IMR-90 (cell line): ENCODE data around the gene ANKMY1. TPM values are rescaled to one million over a fixed set of nuclear protein-coding genes. Genes with fewer than 3 reads are reported as not detected.

Experiments used
- ATAC-seq: fragments of 200-7000 bp; cut with Tn5 transposase; 2 replicates; pipeline ENCODE4 v1.9.1; 2020; ENCODE audit warnings: low read depth, mild to moderate bottlenecking, moderate library complexity
- BruUV-seq: library from RNA; stranded (reverse); fragments of 400-500 nt; replicated peaks from 2 replicates; lab custom pipeline; 2021; lab: Mats Ljungman, UMichigan
- CTCF ChIA-PET: fragments of 300-600 bp; formaldehyde crosslinking; extraction: SDS; loops from one replicate; lab custom pipeline; 2021; ENCODE audit warnings: antibody characterized with exemption; lab: Yijun Ruan, JAX
- POLR2A ChIA-PET: fragments of 300-600 bp; sonication (Branson Sonifier 250); formaldehyde crosslinking; loops from one replicate; lab custom pipeline; 2022; ENCODE audit warnings: antibody characterized with exemption; ENCODE audit not compliant: unreplicated experiment; lab: Charles Lee
- DNase-seq: peaks from one replicate; pipeline ENCODE4 v3.0.0; 2013
- H2AFZ ChIP-seq: replicated peaks from 2 replicates; pipeline ENCODE3; 2013; ENCODE audit warnings: low read length, mild to moderate bottlenecking; ENCODE audit not compliant: poor library complexity
- H2AK5ac ChIP-seq: 2 replicates; pipeline ENCODE4 v1.6.1; 2013; ENCODE audit warnings: low read depth, low read length, inconsistent platforms
- H2AK9ac ChIP-seq: replicated peaks from 2 replicates; pipeline ENCODE3; 2013; ENCODE audit warnings: mild to moderate bottlenecking, low read depth, low read length, moderate library complexity; ENCODE audit not compliant: poor library complexity
- H2BK120ac ChIP-seq: 2 replicates; pipeline ENCODE4 v1.6.1; 2013; ENCODE audit warnings: low read depth, low read length, inconsistent platforms
- H2BK15ac ChIP-seq: 3 replicates; pipeline ENCODE4 v1.6.1; 2013; ENCODE audit warnings: low read depth, low read length, inconsistent platforms
- H2BK20ac ChIP-seq: 2 replicates; pipeline ENCODE4 v1.6.1; 2013; ENCODE audit warnings: low read depth, mild to moderate bottlenecking, inconsistent platforms, low read length, moderate library complexity
- H2BK5ac ChIP-seq: 2 replicates; pipeline ENCODE4 v1.6.1; 2013; ENCODE audit warnings: mild to moderate bottlenecking, low read depth, low read length, inconsistent platforms; ENCODE audit not compliant: poor library complexity, severe bottlenecking
- H3K14ac ChIP-seq: replicated peaks from 2 replicates; pipeline ENCODE4 v1.6.1; 2013; ENCODE audit warnings: low read depth, low read length, inconsistent platforms
- H3K18ac ChIP-seq: 2 replicates; pipeline ENCODE4 v1.6.1; 2013; ENCODE audit warnings: low read depth, low read length, control low read depth
- H3K23ac ChIP-seq: 2 replicates; pipeline ENCODE4 v1.6.1; 2013; ENCODE audit warnings: low read depth, low read length, inconsistent platforms
- H3K27ac ChIP-seq: 2 replicates; pipeline ENCODE4 v1.5.1; 2013; ENCODE audit warnings: mild to moderate bottlenecking, control low read depth, low read length; ENCODE audit not compliant: insufficient read depth
- H3K27me3 ChIP-seq: 2 replicates; pipeline ENCODE4 v1.6.1; 2013; ENCODE audit warnings: low read length; ENCODE audit not compliant: control insufficient read depth, insufficient read depth
- H3K36me3 ChIP-seq: 2 replicates; pipeline ENCODE4 v1.6.1; 2013; ENCODE audit warnings: low read length, mixed read lengths; ENCODE audit not compliant: control insufficient read depth, insufficient read depth
- H3K4ac ChIP-seq: 2 replicates; pipeline ENCODE4 v1.6.1; 2013; ENCODE audit warnings: low read depth, low read length, inconsistent platforms
- H3K4me1 ChIP-seq: 2 replicates; pipeline ENCODE4 v1.6.1; 2013; ENCODE audit warnings: low read length, mixed read lengths; ENCODE audit not compliant: control insufficient read depth, insufficient read depth
- H3K4me2 ChIP-seq: 2 replicates; pipeline ENCODE4 v1.6.1; 2013; ENCODE audit warnings: low read depth, mild to moderate bottlenecking, control low read depth, low read length, moderate library complexity
- H3K4me3 ChIP-seq: 2 replicates; pipeline ENCODE4 v1.5.1; 2013; ENCODE audit warnings: low read depth, mild to moderate bottlenecking, control low read depth, low read length, moderate library complexity; ENCODE audit not compliant: insufficient read depth
- H3K56ac ChIP-seq: 2 replicates; pipeline ENCODE4 v1.6.1; 2013; ENCODE audit warnings: low read length, inconsistent platforms; ENCODE audit not compliant: insufficient read depth; ENCODE audit errors: extremely low read depth
- H3K79me1 ChIP-seq, 2 experiments: 2 replicates each; pipeline ENCODE4 v1.6.1; 2013; ENCODE audit warnings: low read length in 2 of 2, inconsistent platforms in 1 of 2, low read depth in 1 of 2
- H3K9ac ChIP-seq: 2 replicates; pipeline ENCODE4 v1.6.1; 2013; ENCODE audit warnings: low read depth, low read length, control low read depth
- H3K9me1 ChIP-seq: 2 replicates; pipeline ENCODE4 v1.6.1; 2013; ENCODE audit warnings: low read length, inconsistent platforms; ENCODE audit not compliant: insufficient read depth
- H3K9me3 ChIP-seq: 2 replicates; pipeline ENCODE4 v1.6.1; 2013; ENCODE audit warnings: low read length; ENCODE audit not compliant: control insufficient read depth, insufficient read depth
- H4K20me1 ChIP-seq: 2 replicates; pipeline ENCODE4 v1.6.1; 2013; ENCODE audit warnings: low read length, inconsistent platforms; ENCODE audit not compliant: insufficient read depth
- H4K5ac ChIP-seq: 2 replicates; pipeline ENCODE4 v1.6.1; 2013; ENCODE audit warnings: mild to moderate bottlenecking, low read depth, low read length, control low read depth
- H4K8ac ChIP-seq, 2 experiments: 2 replicates each; pipeline ENCODE4 v1.6.1; 2013; ENCODE audit warnings: low read depth in 2 of 2, low read length in 2 of 2, control low read depth in 1 of 2, inconsistent platforms in 1 of 2
- H4K91ac ChIP-seq: 2 replicates; pipeline ENCODE4 v1.6.1; 2013; ENCODE audit warnings: low read depth, low read length, inconsistent platforms; ENCODE audit not compliant: insufficient read depth
- CHD1 ChIP-seq: IDR thresholded peaks from 2 replicates; pipeline ENCODE4 v1.6.1; 2012; ENCODE audit warnings: low read depth, low read length, improper control_type of control experiment
- FOS ChIP-seq: fragments of 150-350 bp; IDR thresholded peaks from 2 replicates; pipeline ENCODE4 v1.6.1; 2016; ENCODE audit warnings: low read depth, low read length
- RCOR1 ChIP-seq: IDR thresholded peaks from 2 replicates; pipeline ENCODE4 v1.6.1; 2012; ENCODE audit warnings: mild to moderate bottlenecking, low read length, improper control_type of control experiment; ENCODE audit not compliant: insufficient replicate concordance
- RFX5 ChIP-seq: IDR thresholded peaks from 2 replicates; pipeline ENCODE4 v1.8.0; 2012; ENCODE audit warnings: low read depth, mild to moderate bottlenecking, low read length, moderate library complexity
- WGBS, 2 experiments: methylation state at CpG; one replicate each; pipeline versions ENCODE4 v1.1.5 to v1.1.7; 2013; ENCODE audit warnings: missing lambda C conversion rate in 2 of 2; ENCODE audit not compliant: insufficient read length in 1 of 2; ENCODE audit errors: extremely low coverage in 2 of 2; 5-methylcytosine and 5-hydroxymethylcytosine counted together
- dilution Hi-C: fragments of 300-500 bp; cut with HindIII; formaldehyde crosslinking; loops from one replicate; pipeline ENCODE4 v1.14.3; 2018; ENCODE audit warnings: low sequenced_read_pairs; ENCODE audit not compliant: unreplicated experiment
- in situ Hi-C: fragments of 300-500 bp; cut with MboI; formaldehyde crosslinking; loops from 3 replicates; pipeline ENCODE4 v1.14.3; 2019; ENCODE audit warnings: low sequenced_read_pairs, inconsistent platforms, mixed read lengths
- intact Hi-C: fragments of 100-400 bp; cut with micrococcal nuclease; formaldehyde crosslinking; loops from 2 replicates; pipeline ENCODE4 v1.10.0; 2022
- polyA plus RNA-seq, 3 experiments: library from polyadenylated mRNA; depleted of rRNA; stranded (reverse); fragments of >200 nt; gene quantifications; 2 replicates each; pipeline ENCODE4 v1.2.3, GENCODE V29; 2012; ENCODE audit warnings: low replicate concordance in 1 of 3
- total RNA-seq: library from RNA; depleted of rRNA; stranded (reverse); fragments of >200 nt; gene quantifications from 2 replicates; pipeline ENCODE4 v1.2.3, GENCODE V29; 2012

ANKMY1 gene
- total and polyA plus RNA-seq, 2 of the 4 experiments (the other 2 are of a cell fraction): 2.9 to 5.5 TPM

DNA sequence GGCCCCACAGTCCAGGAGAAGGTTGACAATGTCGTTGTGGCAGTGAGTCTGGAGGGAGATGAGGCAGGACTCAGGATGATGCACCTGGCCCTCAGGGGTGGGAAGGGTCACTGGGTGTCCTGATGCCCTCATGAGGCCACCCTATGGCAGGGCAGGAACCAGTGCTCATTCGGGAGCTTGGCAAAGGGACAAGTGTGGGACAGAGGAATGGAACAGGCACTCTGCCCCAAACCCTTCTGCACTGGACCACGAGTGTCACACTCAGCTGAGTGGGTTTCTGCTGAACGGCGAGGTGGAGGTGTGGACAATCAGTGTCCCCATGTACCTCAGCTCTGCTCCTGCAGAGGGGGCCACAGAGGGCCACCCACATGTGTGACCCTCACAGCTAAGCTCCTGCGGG is 32.0 kb downstream of the ANKMY1 start:
- no peak for TF ChIP-seq CHD1
- no peak for TF ChIP-seq RCOR1
- TF ChIP-seq FOS: no peak
- TF ChIP-seq RFX5: no peak
- no peak overlapping the region for H2BK120ac ChIP-seq
- DNase-seq: no peak
- H3K9me3 ChIP-seq: peaks cover 21% of the 10 kb centered on the region
- no peaks in the 10 kb centered on the region for H3K4me1 ChIP-seq
- H2AFZ ChIP-seq: no peak overlapping the region
- in situ Hi-C loops: no loop called here
- H3K9me1 ChIP-seq: no peaks in the 10 kb centered on the region; the same call in 1 of the 2 replicates
- no peak overlapping the region for H4K91ac ChIP-seq
- H2BK5ac ChIP-seq: no peak overlapping the region
- no peak overlapping the region for H2AK5ac ChIP-seq
- no peak overlapping the region for H3K9ac ChIP-seq
- no peak overlapping the region for H2BK15ac ChIP-seq
- no peak overlapping the region for H3K4ac ChIP-seq
- peaks cover 15% of the 10 kb centered on the region; the same call in 1 of the 2 replicates for H3K36me3 ChIP-seq
- intact Hi-C loops: no loop called here
- no peak overlapping the region for H3K14ac ChIP-seq
- ATAC-seq: no peak
- no peaks in the 10 kb centered on the region for H3K27me3 ChIP-seq
- H3K4me3 ChIP-seq: no peak overlapping the region
- H4K20me1 ChIP-seq: no peaks in the 10 kb centered on the region
- H4K8ac ChIP-seq: no peak overlapping the region
- H3K27ac ChIP-seq: no peak overlapping the region
- dilution Hi-C loops: no loop called here
- CTCF ChIA-PET: no interaction called here
- H2BK20ac ChIP-seq: no peak overlapping the region
- H2AK9ac ChIP-seq: no peak overlapping the region
- WGBS, 2 experiments: 92% methylated on average over 2 of the region's 6 CpGs; no CpG with 5 or more reads in 1 of the 2 experiments
- H3K23ac ChIP-seq: no peak overlapping the region
- BruUV-seq: no TSS peak
- H4K5ac ChIP-seq: no peak overlapping the region
- no peak overlapping the region for H3K18ac ChIP-seq
- no peak overlapping the region for H3K56ac ChIP-seq
- POLR2A ChIA-PET: no interaction called here
- no peak overlapping the region for H3K4me2 ChIP-seq
- H3K79me1 ChIP-seq: no peaks in the 10 kb centered on the region; a peak in 1 of 4 replicates
